NCI-H2227 (cell line): ENCODE measurements around the gene TARDBP.
A peak's percentile ranks its signal among the peaks of the same experiment; 100 is the strongest.
"Not testable (repeated sequence)": the region's sequence is repeated elsewhere in the genome, so short reads cannot be mapped to it uniquely, and the experiment has no call there.

ENCODE experiments used
- DNase-seq: peaks from one replicate; lab custom pipeline; 2025; ENCODE audit not compliant: unreplicated experiment; lab: John Stamatoyannopoulos, UW

Gene TARDBP

DNA sequence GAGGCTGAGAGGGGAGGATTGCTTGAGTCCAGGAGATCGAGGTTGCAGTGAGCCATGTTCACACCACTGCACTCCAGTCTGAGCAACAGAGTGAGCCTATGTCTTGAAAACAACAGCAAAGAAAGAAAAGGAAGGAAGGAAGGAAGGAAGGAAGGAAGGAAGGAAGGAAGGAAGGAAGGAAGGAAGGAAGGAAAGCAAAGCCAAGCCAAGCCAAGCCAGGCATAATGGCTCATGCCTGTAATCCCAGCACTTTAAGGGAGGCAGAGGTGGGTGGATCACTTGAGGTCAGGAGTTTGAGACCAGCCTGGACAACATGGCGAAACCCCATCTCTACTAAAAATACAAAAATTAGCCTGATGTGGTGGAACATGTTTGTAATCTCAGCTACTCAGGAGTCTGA lies 20.4 kb upstream of the TARDBP start:
- not testable (repeated sequence) for DNase-seq

- DNase-seq, result no peak
Measured at GRCh38 chr1:10992864-10993263, 19.6 kb upstream of the TARDBP start.

DNA sequence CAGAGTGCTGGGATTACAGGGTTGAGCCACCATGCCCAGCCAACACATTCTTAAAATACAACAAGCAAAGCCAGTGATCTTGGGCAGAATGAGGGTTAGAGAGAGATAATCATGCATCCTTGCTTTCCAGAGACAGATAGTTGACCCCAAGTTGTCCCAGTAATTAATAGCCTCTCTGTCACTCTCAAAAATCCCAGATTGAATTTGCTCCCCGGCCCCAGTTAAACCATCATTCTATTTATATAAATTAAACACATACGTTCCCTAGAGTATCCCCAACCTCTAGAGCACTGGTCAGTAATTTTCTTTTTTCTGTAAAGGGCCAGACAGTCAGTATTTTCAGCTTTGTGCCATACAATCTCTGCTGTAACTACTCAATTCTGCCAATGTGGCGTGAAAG lies 16.4 kb upstream of the TARDBP start:
- no peak for DNase-seq

DNA sequence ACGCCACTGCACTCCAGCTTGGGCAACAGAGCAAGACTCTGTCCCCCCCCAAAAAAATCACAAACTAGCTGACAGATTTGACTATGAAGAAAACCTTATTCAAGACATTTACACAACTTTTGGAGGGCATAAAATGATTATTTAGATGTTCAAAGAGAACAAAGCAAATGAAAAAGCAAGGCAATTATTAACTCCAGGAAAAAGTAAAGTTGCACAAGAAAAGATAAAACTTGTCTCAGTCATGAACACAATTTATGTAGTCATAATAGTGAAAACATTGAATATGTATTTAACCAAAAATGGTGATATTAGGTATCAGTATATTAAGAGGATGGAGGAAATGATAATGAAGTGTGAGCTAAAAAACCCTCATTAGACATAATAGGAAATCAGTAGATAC lies 11.9 kb upstream of the TARDBP start:
- DNase-seq, result no peak

GRCh38 chr1:11013160-11013531 lies 692 bp downstream of the TARDBP start:
- no peak for DNase-seq

DNA sequence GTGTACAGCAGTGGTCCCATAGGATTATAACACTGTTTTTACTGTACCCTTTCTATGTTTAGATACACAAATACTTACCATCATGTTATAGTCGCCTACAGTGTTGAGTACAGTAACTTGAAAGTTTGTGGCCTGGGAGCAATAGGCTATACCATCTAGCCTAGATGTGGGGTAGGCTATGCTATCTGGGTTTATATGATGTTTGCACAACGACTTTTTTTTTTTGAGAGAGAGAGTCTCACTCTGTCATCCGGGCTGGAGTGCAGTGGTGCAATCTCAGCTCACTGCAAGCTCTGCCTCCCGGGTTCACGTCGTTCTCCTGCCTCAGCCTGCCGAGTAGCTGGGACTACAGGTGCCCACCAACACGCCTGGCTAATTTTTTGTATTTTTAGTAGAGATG lies 6.9 kb downstream of the TARDBP start:
- not testable (repeated sequence) for DNase-seq

DNA sequence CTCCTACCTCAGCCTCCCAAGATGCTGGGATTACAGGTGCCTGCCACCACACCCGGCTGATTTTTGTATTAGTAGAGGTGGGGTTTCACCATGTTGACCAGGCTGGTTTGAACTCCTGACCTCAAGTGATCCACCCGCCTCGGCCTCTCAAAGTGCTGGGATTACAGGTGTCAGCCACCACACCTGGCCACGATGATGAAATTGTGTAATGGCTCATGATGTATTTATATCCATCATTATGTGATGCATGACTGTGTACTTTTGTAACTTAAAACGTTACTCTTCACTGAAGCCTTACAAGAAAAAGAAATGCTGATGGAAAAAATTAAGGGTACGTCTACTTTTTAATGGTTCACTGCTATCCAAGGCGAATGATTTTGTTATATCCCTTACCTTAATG lies 7.5 kb downstream of the TARDBP start:
- no peak for DNase-seq

DNA sequence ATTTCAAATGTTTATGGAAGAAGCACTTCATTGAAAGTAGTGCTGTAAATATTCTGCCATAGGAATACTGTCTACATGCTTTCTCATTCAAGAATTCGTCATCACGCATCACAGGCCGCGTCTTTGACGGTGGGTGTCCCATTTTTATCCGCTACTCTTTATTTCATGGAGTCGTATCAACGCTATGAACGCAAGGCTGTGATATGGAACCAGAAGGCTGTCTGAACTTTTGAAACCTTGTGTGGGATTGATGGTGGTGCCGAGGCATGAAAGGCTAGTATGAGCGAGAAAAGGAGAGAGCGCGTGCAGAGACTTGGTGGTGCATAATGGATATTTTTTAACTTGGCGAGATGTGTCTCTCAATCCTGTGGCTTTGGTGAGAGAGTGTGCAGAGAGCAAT lies 10.7 kb downstream of the TARDBP start:
- DNase-seq, result no peak

DNA sequence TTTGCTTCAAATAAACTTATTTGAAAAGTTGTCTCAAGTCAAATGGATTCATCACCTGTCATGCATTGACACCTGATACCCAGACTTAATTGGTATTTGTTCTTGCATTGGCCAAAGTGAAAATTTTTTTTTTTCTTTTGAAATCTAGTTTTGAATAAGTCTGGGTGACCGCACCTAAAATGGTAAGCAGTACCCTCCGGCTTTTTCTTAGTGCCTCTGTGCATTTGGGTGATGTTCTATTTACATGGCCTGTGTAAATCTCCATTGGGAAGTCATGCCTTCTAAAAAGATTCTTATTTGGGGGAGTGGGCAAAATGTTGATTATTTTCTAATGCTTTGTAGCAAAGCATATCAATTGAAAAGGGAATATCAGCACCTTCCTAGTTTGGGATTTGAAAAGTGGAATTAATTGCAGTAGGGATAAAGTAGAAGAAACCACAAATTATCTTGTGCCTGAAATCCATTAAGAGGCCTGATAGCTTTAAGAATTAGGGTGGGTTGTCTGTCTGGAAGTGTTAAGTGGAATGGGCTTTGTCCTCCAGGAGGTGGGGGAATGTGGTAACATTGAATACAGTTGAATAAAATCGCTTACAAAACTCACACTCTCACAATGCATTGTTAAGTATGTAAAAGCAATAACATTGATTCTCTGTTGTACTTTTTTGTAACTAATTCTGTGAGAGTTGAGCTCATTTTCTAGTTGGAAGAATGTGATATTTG lies 11.9 kb downstream of the TARDBP start:
- no peak for DNase-seq

- DNase-seq, result no peak
Measured at GRCh38 chr1:11024874-11025203, 12.4 kb downstream of the TARDBP start.

- DNase-seq, result no peak
Measured at GRCh38 chr1:11025618-11026017, 13.2 kb downstream of the TARDBP start.

DNA sequence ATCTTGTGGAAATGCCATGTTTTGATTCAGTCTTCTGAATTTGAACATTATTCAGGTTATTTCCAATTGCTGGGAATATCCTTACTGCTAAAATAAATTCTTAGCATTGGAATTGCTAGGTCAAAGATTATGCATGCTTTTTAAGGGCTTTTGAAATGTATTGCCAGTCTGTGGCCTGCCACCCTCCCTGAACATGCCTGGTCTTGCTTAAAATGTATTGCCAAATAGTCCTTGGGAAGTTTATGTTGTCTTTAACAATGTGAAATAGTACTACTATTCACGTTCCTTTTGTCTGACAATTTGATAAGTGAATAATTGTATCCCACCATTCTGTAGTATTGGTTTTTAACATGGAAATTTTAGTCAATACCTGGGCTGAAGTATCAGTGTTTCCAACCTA lies 13.6 kb downstream of the TARDBP start:
- no peak for DNase-seq

- DNase-seq, result no peak
Measured at GRCh38 chr1:11026903-11027302, 14.4 kb downstream of the TARDBP start.

- no peak for DNase-seq
Measured at GRCh38 chr1:11027316-11027715, 14.9 kb downstream of the TARDBP start.

- no peak for DNase-seq
Measured at GRCh38 chr1:11028018-11028417, 15.6 kb downstream of the TARDBP start.

GRCh38 chr1:11030865-11031264 lies 18.4 kb downstream of the TARDBP start:
- no peak for DNase-seq

- DNase-seq, result no peak
Measured at GRCh38 chr1:11031624-11032262, 19.3 kb downstream of the TARDBP start.

- DNase-seq, result not testable (repeated sequence)
Measured at GRCh38 chr1:11037019-11037739, 24.7 kb downstream of the TARDBP start.

DNA sequence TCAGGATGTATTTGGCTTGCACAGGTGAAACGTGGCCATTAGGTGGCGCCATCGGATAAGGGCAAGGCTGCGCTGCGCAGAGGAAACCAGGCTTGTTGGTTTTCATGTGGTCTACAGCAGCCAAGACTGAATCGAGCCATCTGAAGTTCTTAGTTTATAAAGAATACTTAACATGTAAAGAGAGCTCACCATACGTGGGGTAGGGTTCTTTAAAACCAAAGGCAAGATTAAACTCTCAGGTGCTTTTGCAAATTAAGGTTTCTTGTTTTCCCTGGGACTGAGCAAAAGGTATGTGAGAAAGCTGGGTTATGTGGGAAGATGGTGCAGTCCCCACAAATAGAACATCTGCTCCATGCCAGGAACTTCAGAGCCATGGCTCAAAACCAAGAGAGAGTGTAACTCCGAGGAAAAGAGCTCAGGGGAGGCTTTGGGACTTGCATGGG lies 25.3 kb downstream of the TARDBP start:
- peak; percentile 92 for DNase-seq

GRCh38 chr1:11039351-11040104 lies 27.1 kb downstream of the TARDBP start:
- no peak for DNase-seq

GRCh38 chr1:11040105-11040429 lies 27.6 kb downstream of the TARDBP start:
- not testable (repeated sequence) for DNase-seq

- DNase-seq, result no peak
Measured at GRCh38 chr1:11041048-11041447, 28.6 kb downstream of the TARDBP start.
